Measurements from ENCODE around the gene TMEM141. TPM values are rescaled to one million over a fixed set of nuclear protein-coding genes. Genes with fewer than 3 reads are reported as not detected.
"Not testable (repeated sequence)": the region's sequence is repeated elsewhere in the genome, so short reads cannot be mapped to it uniquely, and the experiment has no call there.

The TMEM141 gene
- polyA plus RNA-seq, 4 donors, result 69.6 to 89.4 (median 73.2) TPM

DNA sequence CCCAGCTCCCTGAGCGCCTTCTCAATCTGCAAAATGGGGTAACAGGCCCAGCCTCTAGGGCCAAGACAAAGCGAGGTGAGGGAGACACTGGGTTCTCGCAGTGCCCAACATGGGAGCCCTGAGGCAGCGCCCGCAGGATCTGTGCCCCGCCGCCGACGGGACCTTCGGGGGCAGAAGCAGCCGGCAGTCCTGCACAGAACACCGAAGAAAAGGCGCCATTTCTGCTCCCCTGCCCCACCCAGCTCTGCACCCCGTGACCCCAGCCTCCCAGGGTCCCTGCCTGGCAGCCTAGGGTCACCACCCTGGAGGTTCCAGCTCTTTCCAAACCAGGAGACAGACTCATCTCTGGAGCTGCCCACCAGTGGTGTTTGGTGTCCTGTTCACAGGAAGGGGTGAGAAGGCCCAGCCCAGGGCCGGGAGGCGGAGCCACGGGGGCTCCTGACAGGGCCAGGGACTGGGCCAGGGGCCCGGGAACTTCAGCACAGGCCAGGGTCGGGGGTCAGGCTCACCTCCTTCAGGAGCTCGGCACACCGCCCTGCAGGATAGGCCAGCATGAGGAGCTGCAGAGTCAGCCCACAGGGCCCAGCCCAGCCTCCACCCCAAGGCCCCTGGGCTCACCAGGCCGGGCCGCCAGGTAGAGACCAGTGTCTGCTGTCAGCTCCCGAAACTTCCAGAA, 36.4 kb upstream of the TMEM141 start:
- no peak for DNase-seq (ENCODE audit: low read depth in 4 of 4, low spot score in 3 of 4)

- DNase-seq (ENCODE audit: low read depth in 4 of 4, low spot score in 3 of 4), result not testable (repeated sequence)
These were observed 35.6 kb upstream of the TMEM141 start for GRCh38 chr9:136755302-136756133.

GRCh38 chr9:136756134-136756438, 35.1 kb upstream of the TMEM141 start:
- DNase-seq (ENCODE audit: low read depth in 4 of 4, low spot score in 3 of 4), result no peak

GRCh38 chr9:136756836-136757235, 34.3 kb upstream of the TMEM141 start:
- no peak for DNase-seq (ENCODE audit: low read depth in 4 of 4, low spot score in 3 of 4)

- DNase-seq (ENCODE audit: low read depth in 4 of 4, low spot score in 3 of 4), result no peak
These were observed 33.8 kb upstream of the TMEM141 start for GRCh38 chr9:136757328-136757727.

DNA sequence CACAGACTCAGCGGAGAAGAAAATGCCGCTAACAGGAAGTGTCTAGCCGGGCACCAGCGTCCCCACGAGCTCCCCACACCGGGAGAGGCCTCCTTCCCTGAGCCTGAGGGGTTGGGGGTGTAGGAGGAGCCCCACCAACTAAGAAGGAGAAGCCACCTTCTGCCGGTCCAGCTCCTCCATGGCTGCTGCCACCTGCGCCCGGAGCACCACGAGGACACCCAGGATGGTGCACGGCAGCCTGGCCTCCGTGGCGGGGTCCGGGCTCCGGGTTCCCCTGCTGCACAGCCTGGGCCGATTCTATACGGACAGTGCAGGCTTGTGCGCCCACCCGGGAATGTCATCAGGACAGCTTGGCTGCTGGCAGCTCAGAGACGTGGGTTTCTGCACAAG, 33.4 kb upstream of the TMEM141 start:
- DNase-seq (ENCODE audit: low read depth in 4 of 4, low spot score in 3 of 4), result no peak

GRCh38 chr9:136759001-136759400, 32.1 kb upstream of the TMEM141 start:
- DNase-seq (ENCODE audit: low read depth in 4 of 4, low spot score in 3 of 4), result no peak

GRCh38 chr9:136759436-136760325, 31.5 kb upstream of the TMEM141 start:
- no peak for DNase-seq (ENCODE audit: low read depth in 4 of 4, low spot score in 3 of 4)

- no peak for DNase-seq (ENCODE audit: low read depth in 4 of 4, low spot score in 3 of 4)
These were observed 30.7 kb upstream of the TMEM141 start for GRCh38 chr9:136760424-136760823.

- not testable (repeated sequence) for DNase-seq (ENCODE audit: low read depth in 4 of 4, low spot score in 3 of 4)
These were observed 30.2 kb upstream of the TMEM141 start for GRCh38 chr9:136760834-136761544.

- no peak for DNase-seq (ENCODE audit: low read depth in 4 of 4, low spot score in 3 of 4)
These were observed 29.6 kb upstream of the TMEM141 start for GRCh38 chr9:136761545-136761981.

- DNase-seq (ENCODE audit: low read depth in 4 of 4, low spot score in 3 of 4), result no peak
These were observed 28.9 kb upstream of the TMEM141 start for GRCh38 chr9:136762221-136762691.

DNA sequence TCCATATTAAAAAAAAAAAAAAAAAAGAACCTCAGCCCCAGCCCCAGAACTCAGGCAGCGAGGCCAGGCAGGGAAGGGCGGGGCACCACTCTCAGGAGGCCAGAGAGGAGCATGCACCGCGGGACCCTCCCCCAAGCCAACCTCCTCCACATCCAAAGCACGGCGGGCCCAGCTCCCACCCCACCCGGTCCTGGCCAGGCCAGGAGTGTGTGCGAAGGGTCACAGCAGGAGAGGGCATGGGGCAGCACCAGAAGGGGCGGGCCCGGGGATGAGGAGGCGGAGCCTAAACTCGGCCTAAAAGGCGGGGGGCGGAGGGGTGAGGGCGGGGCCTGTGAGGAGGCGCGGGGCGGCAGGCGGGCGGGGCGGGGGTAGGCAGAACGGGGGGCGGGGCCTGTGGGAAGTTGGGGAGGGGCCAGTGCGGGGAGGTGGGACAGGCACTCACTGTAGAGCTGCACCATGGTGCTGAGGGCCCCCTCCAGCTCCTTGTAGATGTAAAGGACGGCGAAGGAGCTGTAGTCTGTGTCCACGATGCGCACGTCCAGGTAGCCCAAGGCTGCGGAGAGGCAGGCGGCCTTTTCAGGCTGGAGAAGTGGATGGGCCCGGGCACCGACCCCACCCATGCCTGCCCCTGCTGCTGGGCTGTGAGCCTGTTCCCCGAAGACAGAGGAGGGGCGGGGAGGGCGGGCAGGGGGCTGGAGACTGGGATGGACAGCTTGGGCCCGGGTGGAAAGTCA, 28.1 kb upstream of the TMEM141 start:
- DNase-seq (ENCODE audit: low read depth in 4 of 4, low spot score in 3 of 4), result no peak

DNA sequence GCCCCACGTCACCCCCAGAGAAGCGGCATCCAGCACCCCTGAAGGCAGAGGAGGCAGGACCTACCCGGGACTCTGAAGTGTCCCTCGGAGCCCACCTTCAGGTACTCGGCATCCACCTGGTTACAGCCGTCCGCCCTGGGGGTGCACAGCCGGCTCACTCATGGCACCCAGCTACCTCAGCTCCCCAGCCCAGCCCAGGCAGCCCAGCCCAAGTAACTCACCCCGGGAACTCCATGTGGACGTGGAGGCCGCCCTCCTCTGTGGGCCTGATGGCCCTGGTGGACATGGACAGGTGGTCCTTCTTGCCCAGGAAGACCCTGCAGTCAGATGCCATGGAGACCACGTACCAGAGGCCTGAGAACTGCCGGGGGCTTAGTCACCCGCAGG, 27.5 kb upstream of the TMEM141 start:
- no peak for DNase-seq (ENCODE audit: low read depth in 4 of 4, low spot score in 3 of 4)

GRCh38 chr9:136764301-136764891, 26.7 kb upstream of the TMEM141 start, which contains the start of gene LCN15:
TSS of gene LCN15 (minus strand) at chr9:136764518. CDS start at chr9:136764488, 30 bp downstream.
- DNase-seq (ENCODE audit: low read depth in 4 of 4, low spot score in 3 of 4), result no peak

DNA sequence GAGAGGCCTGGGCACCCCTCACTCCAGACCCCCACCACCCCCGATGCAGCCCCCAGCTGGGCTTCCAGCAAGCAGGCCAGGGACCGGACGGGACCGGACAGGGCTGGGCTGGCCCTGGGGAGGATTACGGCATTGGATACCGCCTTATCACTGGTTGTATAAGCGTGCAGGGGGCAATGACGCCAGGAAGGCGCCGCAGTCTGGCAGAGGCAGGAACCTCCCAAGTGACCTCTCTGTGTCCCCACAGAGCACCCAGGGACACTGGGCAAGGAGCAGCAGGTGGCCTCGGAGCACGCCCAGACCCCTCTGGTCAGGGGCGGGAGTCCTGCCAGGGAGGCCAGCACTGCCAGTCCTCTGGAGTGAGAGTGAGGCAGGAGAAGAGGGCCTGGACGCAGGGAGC, 26.1 kb upstream of the TMEM141 start:
- DNase-seq (ENCODE audit: low read depth in 4 of 4, low spot score in 3 of 4), result no peak

- DNase-seq (ENCODE audit: low read depth in 4 of 4, low spot score in 3 of 4), result not testable (repeated sequence)
These were observed 25.3 kb upstream of the TMEM141 start for GRCh38 chr9:136765745-136766409.

DNA sequence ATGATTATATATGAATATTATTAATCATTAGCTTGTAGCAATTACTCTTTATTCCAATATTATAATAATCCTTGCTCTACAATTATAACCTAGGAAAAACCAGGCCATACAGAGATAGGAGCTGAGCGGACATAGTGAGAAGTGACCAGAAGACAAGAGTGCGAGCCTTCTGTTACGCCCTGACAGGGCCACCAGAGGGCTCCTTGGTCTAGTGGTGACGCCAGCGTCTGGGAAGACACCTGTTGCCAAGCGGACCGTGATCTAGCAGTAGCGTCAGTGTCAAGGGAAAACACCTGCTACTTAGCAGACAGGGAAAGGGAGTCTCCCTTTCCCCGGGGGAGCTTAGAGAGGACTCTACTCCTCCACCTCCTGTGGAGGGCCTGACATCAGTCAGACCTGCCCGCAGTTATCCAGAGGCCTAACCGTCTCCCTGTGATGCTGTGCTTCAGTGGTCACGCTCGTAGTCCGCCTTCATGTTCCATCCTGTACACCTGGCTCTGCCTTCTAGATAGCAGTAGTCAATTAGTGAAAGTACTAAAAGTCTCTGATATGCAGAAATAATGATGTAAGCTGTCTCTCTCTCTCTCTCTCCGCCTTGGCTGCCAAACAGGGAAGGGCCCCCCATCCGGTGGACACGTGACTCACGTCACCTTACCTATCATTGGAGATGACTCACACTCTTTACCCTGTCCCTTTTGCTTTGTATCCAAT, 24.6 kb upstream of the TMEM141 start:
- not testable (repeated sequence) for DNase-seq (ENCODE audit: low read depth in 4 of 4, low spot score in 3 of 4)

Measured in right renal pelvis (tissue), 4 donors.